GM12801 (cell line): ENCODE measurements around the gene DOCK10.

ENCODE experiments used
- CTCF ChIP-seq: IDR thresholded peaks from one replicate; pipeline ENCODE4 v1.5.1; 2011; ENCODE audit warnings: control low read depth; ENCODE audit not compliant: insufficient read length; ENCODE audit errors: extremely low read depth

Gene DOCK10

DNA sequence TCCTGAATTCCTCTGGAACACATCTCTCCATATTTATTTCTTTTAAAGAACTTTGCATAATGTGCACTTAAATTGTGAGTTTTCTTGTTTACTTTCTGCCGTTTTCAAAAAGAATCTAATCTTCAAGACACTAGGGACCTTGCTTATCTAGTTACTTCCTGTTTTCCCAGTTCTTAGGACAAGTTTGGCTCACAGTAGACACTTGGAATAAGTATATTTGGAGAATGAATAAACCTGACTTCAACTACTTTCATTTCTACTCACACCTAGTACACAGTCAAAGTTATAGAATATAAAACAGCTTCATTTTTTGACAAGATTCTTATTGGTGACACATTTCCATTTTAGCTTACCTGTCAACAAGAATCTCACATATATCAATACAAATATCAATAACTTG lies 170.5 kb downstream of the DOCK10 start:
- no peak for TF ChIP-seq CTCF

- TF ChIP-seq CTCF, result no peak
Measured at GRCh38 chr2:224870341-224870740, 171.9 kb downstream of the DOCK10 start.

DNA sequence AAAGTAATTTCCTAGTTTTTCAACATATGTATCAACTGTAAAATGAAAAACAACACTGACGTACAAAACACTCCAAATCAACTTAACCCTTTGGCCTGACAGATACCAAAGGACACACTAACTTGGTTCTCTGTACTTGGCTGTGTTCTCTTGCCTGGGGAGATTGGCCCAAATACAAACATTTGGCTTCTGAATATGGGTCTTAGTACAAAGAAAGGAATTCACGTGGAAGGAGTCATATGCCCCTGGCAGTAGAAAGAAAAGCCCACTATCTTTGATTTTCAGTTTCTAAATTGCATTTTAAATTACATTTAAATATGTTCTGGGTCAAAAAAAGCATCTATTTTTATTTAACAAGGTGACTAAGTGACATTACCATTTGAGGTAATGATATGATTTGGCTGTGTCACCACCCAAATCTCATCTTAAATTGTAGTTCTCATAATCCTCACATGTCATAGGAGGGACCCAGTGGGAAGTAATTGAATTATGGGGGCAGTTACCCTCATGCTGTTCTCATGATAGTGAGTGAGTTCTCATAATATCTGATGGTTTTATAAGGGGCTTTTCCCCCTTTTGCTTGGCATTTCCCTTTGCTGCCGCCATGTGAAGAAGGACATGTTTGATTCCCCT lies 172.6 kb downstream of the DOCK10 start:
- no peak for TF ChIP-seq CTCF

- TF ChIP-seq CTCF, result no peak
Measured at GRCh38 chr2:224865016-224865415, 177.3 kb downstream of the DOCK10 start.

DNA sequence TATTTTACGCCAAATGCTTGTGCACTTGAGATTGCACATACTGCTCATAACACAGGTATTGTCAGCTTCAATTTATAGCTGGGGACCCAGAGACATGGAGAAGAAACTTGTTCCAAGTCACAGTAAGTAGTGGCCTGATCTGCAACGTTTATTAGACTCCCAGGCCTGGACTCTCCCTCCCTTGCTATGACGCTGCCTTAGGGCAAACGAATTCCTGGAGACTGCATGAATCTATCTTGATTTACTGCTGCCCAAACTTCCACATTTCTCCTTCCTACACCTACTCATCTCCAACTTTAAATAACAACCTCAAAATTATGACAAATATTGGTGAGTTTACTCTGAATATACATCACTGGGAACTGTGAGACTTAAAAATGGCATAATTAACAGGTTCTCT lies 181.0 kb downstream of the DOCK10 start:
- no peak for TF ChIP-seq CTCF

GRCh38 chr2:224860786-224861185 lies 181.5 kb downstream of the DOCK10 start:
- TF ChIP-seq CTCF, result no peak

DNA sequence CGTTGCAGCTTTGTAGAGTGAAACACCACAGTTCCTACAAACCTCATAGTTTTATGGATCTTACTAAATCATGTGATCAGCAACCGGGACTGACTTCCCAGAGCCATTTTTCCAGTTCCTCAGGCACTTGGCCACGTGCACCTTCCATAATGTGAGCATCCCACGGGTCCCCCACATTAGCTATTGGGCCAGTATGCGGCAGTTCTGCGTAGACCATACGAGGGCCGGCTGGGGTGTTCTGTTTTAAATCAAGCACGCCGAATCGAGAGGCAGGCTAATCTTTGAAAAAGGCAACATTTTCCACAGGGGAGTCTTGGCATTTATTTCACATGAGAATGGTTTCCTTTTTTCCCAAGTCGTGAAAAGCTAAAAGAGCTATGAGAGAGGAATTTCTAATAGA lies 190.5 kb downstream of the DOCK10 start:
- no peak for TF ChIP-seq CTCF

DNA sequence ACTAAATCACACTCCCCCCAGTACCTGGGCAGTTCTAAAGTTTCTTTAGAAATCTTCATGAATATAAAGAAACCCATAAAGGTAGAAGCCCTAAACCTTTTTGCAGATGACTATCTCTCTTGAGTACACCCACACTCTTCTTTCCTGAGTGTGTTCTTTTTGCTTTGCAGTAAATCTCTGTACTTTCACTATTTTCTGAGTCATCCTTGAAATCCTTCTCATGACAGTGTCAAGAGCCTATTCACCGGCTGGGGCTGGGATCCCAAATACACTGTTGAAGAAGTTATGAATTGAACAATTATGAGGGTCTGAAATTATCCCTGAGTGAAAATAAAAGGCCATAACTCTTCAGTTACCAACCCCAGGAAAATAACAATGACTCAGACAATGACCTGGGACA lies 192.2 kb downstream of the DOCK10 start:
- TF ChIP-seq CTCF, result no peak
